Measurements from ENCODE around the gene SKIDA1.

SKIDA1 gene

DNA sequence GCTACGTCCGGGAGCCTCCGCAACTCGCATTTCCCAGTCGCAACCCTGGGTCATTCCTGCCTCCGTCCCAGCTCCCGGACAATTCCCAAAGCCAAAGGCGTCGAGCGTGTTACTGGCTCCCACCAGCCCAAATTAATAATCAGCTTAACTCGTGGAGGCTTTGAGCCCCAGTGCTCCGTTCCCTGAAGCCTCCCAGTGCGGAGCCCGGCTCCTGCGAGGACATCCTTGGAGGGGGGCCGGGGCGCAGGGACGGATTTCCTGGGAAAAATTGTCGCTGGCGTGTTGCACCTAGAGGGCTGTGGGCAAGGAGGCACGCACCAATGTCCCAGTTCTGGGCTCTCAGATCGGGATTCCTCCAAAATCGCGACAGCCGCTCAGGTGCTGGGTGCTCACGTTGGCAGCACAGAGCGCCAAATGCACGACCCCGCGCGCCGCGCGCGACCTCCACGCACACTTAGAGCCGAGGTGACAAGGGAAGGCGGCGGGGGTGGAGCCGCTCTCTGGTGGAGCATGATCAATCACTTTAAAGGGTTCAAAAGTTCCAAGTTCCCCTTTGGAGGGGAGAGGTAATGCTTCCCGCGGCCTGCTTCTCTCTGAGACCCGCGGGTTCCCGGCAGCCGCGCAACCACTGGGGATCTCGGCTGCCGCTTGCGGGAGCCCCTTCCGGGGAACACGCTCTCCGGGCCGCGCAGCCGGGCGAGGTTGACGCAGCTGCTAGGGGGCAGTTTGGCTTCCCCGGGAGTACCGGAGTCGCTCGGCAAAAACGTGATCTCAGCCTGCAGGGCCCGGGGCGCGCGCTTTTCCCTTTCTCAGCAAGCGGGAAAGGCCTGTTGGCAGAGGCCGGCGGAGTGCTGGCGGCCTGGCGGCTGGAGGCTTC, 25.5 kb downstream of the SKIDA1 start:
- no peak for DNase-seq

- DNase-seq: no peak
Observed at GRCh38 chr10:21498986-21499385, 26.5 kb downstream of the SKIDA1 start.

- DNase-seq: no peak
Observed at GRCh38 chr10:21498377-21498776, 27.1 kb downstream of the SKIDA1 start.

GRCh38 chr10:21497177-21497807, 28.2 kb downstream of the SKIDA1 start:
- DNase-seq: peak; percentile 79 to 85

DNA sequence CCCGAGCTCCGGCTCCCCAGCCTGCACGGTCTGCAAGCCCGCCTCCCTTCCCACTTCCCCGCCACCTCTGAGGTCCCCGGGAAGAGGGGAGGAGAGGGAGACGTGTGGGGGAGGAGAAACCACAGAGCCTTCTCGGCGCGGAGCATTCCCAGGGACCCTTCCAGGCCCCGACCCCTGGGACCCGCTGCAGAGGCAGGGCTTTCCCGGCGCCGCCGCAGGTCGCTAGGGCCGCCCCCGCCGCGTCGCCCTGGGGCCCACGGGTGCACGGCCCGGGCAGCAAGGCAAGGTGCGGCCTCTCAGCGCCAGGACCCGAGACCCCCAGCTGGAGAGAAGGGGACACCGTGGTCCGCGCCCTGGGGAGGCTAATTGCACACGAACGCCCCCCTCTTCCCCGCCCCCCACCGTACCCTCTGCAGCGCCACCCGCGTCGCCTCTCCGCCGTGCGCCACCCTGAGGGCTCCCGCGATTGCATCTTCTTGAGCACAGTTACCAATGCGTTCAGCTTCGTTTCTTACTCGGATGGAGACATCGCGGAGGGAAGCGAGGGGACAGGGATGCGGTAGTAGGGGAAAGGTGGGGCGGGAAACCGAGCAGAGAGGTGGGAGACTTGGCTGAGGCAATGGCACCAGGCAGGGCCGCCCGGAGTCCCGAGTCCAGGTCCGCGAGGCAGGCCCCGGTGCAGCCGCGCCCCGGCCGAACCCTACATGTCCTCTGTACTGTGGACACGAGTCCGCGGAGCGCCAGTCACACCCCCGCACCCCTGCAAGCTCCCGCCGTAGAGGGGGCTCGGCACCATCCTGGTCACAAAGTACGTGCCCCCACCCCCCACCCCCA, 28.9 kb downstream of the SKIDA1 start:
- DNase-seq: peak; percentile 14 to 42

DNA sequence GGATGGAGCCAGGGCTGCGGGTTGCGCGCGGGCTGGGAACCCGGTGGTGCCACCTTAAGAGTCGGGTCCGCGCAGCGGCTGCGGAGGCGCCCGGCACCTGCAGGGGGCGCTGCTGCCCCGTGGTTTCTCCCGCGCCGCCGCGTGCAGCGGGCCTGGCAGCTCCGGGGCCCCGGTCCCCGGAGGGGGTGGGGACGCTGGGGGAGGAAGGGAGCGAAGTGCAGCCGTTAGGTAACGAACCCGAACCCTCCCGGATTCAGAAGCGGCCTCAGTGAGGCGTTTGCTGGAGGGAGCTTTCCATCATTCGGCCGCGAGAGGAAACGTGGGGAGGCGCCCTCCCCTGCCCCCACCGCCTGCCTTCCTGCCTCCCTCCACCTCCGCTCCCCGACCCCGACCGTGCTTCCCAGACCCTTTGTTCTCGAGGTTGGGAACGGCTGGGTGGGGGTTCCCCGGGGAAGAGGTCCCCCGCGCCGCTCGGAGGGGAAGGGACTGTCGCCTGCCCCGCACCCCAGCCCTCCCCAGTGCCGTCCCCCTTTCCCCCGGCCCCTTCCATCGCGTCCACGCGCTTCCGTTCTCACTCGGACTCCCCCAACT, 29.6 kb downstream of the SKIDA1 start:
- DNase-seq: peak; percentile 75 to 80

GRCh38 chr10:21495002-21495751, 30.3 kb downstream of the SKIDA1 start:
- DNase-seq: no peak

- DNase-seq: no peak
Observed at GRCh38 chr10:21494191-21495001, 31.1 kb downstream of the SKIDA1 start.

DNA sequence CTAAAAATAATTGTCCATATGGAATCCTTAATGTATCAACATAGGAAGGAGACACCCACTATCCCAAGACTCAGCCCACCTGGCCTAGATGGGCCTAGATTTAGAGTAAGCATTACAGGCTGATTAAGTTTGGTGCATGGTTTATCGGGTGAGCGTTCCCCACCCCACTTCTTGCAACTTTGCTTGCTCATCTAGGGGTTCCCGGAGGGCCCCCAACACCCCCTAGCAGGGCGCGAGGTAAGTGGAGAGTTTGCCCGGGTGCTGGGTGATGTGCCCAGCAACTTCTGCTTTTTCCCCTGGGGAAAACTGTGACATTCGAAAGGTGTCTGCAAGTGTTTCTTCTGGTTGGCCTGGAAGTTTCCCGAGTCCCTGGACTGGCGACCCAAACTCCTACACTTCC, 31.7 kb downstream of the SKIDA1 start:
- no peak for DNase-seq

GRCh38 chr10:21492421-21492820, 33.1 kb downstream of the SKIDA1 start:
- no peak for DNase-seq

DNA sequence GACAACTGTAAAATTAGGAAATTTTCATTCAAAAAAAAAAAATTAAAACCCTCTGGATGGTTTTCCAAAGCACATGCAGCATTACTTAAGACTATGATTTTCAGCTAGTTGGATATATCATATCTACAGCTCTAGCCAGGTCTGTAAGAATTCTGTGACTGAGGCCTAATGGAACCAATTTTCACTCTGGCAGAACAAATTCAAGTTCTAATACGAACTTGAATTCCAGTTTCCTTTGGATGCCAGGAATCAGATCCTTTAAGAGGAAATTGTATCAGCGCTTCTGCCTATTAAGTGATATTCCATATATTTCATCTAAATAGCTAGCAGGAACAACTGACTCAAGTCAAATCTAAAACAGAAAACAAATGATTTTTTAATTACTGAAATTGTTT, 34.8 kb downstream of the SKIDA1 start:
- DNase-seq: no peak

DNA sequence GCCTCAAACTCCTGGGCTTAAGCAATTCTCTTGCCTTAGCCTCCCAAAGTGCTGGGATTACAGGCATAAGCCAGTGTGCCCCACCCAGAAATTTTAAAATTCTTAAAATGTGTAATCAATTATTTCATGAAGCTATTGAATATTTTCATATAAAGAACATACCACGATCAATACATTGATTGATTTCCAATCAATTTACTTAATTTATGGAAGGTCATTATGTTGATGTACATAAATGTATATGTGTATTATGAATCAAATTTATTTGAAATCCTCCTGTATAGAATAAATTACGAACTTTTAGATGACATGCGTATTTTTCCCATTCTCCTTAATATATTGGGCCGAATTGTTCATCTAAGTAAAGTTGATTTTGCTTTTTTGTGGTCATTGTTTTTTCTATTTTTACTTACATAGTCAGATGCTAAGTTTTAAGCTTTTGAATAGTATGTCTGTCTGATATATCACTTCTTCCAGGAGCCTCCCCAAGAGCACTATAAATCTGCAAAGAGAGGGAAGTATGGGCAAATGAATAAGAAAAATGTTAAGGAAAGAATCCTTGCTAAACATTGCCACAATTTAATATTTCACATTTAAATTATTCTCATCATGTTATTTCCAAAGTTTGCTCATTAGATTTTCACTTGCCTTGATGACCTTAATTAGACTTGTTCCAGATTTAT, 35.3 kb downstream of the SKIDA1 start:
- no peak for DNase-seq

- no peak for DNase-seq
Observed at GRCh38 chr10:21488957-21489446, 36.5 kb downstream of the SKIDA1 start.

GRCh38 chr10:21488246-21488956, 37.1 kb downstream of the SKIDA1 start:
- DNase-seq: no peak

- no peak for DNase-seq
Observed at GRCh38 chr10:21487416-21488180, 37.9 kb downstream of the SKIDA1 start.

DNA sequence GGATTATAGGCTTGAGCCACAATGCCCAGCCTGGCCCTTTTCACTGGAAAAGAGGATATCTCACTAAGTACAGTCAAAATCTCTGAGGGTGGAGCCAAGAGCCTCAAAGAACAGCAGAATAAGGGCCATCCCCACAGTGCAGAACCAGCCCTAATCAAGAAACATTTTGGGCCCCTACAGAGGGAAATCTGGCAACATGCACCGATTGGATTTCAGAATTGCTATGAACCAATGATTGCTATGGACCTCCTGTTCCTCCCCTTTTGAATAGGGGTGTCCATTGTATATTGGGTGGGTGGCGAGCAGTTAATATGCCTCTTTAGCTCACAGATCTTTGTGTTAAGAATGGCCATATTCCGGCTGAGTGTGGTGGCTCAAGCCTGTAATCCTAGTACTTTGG, 42.7 kb downstream of the SKIDA1 start:
- no peak for DNase-seq

GRCh38 chr10:21481407-21481806, 44.1 kb downstream of the SKIDA1 start:
- no peak for DNase-seq

DNA sequence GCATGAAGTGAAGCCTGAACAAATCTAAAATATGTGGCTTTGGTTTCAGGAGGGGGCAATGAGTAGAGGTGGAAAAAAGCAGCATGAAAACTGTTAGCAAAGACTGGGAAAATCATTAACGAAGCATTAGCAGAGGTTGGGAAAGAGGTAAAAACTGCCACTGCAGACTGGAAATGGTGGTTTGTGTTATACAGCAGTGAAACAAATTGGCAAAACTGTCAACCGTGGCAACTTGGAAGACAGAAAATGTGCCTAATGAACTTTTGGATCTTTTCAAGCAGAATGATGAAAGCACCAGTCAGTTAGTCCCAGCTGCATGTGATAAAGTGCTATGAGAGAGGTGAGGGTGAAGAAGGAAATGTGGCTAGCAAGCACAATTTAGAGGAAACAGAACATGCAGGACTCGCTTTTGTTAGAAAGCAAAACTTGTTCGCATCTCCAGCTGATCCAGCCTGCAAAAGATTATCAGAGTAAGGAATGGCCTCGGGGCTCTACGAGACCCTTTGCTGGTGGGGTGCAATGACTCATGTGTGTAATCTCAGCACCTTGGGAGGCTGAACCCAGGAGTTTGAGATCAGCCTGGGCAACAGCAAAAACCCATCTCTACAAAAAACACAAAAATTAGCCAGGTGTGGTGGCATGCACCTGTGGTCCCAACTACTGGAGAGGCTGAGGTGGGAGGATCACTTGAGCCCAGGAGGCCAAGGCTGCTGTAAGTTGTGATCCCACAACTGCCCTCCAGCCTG, 45.7 kb downstream of the SKIDA1 start:
- DNase-seq: no peak
